Neural progenitor cell (in vitro differentiated cells): ENCODE measurements around the gene NPRL2. TPM values are rescaled to one million over a fixed set of nuclear protein-coding genes. Genes with fewer than 3 reads are reported as not detected.

Source experiments
- DNase-seq: peaks from one replicate; pipeline ENCODE4 v3.0.0-alpha.2; 2016; ENCODE audit warnings: low spot score
- H2AFZ ChIP-seq: fragments of 200-600 bp; sonication (generic); replicated peaks from 2 replicates; pipeline ENCODE4 v1.6.1; 2016; ENCODE audit warnings: antibody characterized with exemption
- H3F3A ChIP-seq: fragments of 200-600 bp; sonication (generic); 2 replicates; pipeline ENCODE4 v1.6.1; 2016; ENCODE audit warnings: antibody characterized with exemption, low read depth
- H3K27ac ChIP-seq: fragments of 200-600 bp; sonication (generic); 2 replicates; pipeline ENCODE4 v1.5.1; 2016; ENCODE audit warnings: mild to moderate bottlenecking
- H3K27me3 ChIP-seq: fragments of 200-600 bp; sonication (generic); 2 replicates; pipeline ENCODE4 v1.6.1; 2016; ENCODE audit warnings: mild to moderate bottlenecking, moderate library complexity
- H3K36me3 ChIP-seq: fragments of 200-600 bp; sonication (generic); 2 replicates; pipeline ENCODE4 v1.5.1; 2016
- H3K4me1 ChIP-seq: fragments of 200-600 bp; sonication (generic); 2 replicates; pipeline ENCODE4 v1.6.1; 2016; ENCODE audit warnings: mixed run types
- H3K4me2 ChIP-seq: fragments of 200-600 bp; sonication (generic); 2 replicates; pipeline ENCODE4 v1.6.1; 2016
- H3K4me3 ChIP-seq: fragments of 200-600 bp; sonication (generic); 2 replicates; pipeline ENCODE4 v1.5.1; 2016
- H3K79me2 ChIP-seq: fragments of 200-600 bp; sonication (generic); 2 replicates; pipeline ENCODE4 v1.6.1; 2016; ENCODE audit warnings: low read depth
- H3K9ac ChIP-seq: fragments of 200-600 bp; sonication (generic); 2 replicates; pipeline ENCODE4 v1.6.1; 2016
- H3K9me3 ChIP-seq: fragments of 200-600 bp; sonication (generic); 2 replicates; pipeline ENCODE4 v1.5.1; 2016; ENCODE audit warnings: low read depth
- H4K20me1 ChIP-seq: fragments of 200-600 bp; sonication (generic); 2 replicates; pipeline ENCODE4 v1.6.1; 2016; ENCODE audit warnings: low read depth
- H3K27ac Mint-ChIP-seq: 3 replicates; pipeline ENCODE4 v1.8.0; 2021; ENCODE audit warnings: mixed read lengths
- H3K27me3 Mint-ChIP-seq: 2 replicates; pipeline ENCODE4 v1.8.0; 2022; ENCODE audit warnings: low read depth, mild to moderate bottlenecking, inconsistent platforms, moderate library complexity, mixed read lengths; ENCODE audit not compliant: insufficient read depth
- H3K36me3 Mint-ChIP-seq: 3 replicates; pipeline ENCODE4 v1.8.0; 2021; ENCODE audit warnings: mixed read lengths
- H3K4me1 Mint-ChIP-seq: 3 replicates; pipeline ENCODE4 v1.8.0; 2021; ENCODE audit warnings: mixed read lengths
- H3K4me3 Mint-ChIP-seq: 3 replicates; pipeline ENCODE4 v1.8.0; 2021; ENCODE audit warnings: mild to moderate bottlenecking, moderate library complexity, mixed read lengths
- H3K9me3 Mint-ChIP-seq: 3 replicates; pipeline ENCODE4 v1.8.0; 2020; ENCODE audit warnings: mixed read lengths
- EZH2 ChIP-seq: fragments of 200-600 bp; sonication (generic); IDR thresholded peaks from 2 replicates; pipeline ENCODE4 v1.6.1; 2017; ENCODE audit warnings: antibody characterized with exemption, mild to moderate bottlenecking, moderate library complexity
- EZH2phosphoT487 ChIP-seq: fragments of 200-600 bp; sonication (generic); IDR thresholded peaks from 2 replicates; pipeline ENCODE4 v1.6.1; 2017; ENCODE audit warnings: antibody characterized with exemption
- total RNA-seq: library from RNA; depleted of rRNA; stranded (reverse); fragments of >200 nt; gene quantifications from 2 replicates; pipeline ENCODE4 v1.2.3, GENCODE V29; 2015; ENCODE audit warnings: low replicate concordance
- TF ChIP-seq, protein P1 (sequence below): fragments of 200-600 bp; sonication (generic); IDR thresholded peaks from 2 replicates; pipeline ENCODE4 v1.5.1; 2017; ENCODE audit warnings: antibody characterized with exemption, mild to moderate bottlenecking

The NPRL2 gene
- total RNA-seq, 1 donor from 2014 or later = 15.5 TPM

DNA sequence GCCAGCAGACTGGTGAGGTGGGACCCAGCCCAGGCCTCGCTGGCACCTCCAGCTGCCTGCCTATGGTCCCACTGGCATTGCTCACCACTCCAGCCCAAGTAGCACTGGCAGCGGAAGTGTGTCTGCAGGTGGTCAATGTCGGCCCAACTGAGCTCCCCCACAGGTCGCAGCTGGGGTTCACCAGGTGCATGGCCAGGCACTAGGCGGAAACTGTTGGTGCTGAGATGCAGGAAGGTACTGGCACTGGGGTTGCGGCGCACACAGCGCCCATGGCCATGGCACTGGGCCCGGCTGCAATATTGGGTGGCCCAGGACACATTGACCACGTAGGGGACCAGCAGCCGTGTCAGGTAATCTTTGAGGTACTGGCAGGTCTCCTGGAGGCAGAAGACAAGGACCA lies 32.4 kb downstream of the NPRL2 start:
- Histone ChIP-seq H3K4me1 (peaks cover 28% of the 10 kb centered on the region), H3F3A (peaks cover 20% of the 10 kb centered on the region), H3K4me2 (no peak overlapping the region), H3K9ac (no peak overlapping the region), H3K4me3 (no peak overlapping the region), H3K27ac (no peak overlapping the region), H4K20me1 (peaks cover 36% of the 10 kb centered on the region), H3K79me2 (peaks cover 37% of the 10 kb centered on the region), H3K36me3 (no peaks in the 10 kb centered on the region), H2AFZ (no peak overlapping the region), H3K27me3 (no peaks in the 10 kb centered on the region), H3K9me3 (no peaks in the 10 kb centered on the region)
- H3K27ac Mint-ChIP-seq = peak overlapping the region; percentile 83
- peaks cover 1% of the 10 kb centered on the region for H3K27me3 Mint-ChIP-seq
- no peak for TF ChIP-seq EZH2phosphoT487
- TF ChIP-seq, protein P1, sequence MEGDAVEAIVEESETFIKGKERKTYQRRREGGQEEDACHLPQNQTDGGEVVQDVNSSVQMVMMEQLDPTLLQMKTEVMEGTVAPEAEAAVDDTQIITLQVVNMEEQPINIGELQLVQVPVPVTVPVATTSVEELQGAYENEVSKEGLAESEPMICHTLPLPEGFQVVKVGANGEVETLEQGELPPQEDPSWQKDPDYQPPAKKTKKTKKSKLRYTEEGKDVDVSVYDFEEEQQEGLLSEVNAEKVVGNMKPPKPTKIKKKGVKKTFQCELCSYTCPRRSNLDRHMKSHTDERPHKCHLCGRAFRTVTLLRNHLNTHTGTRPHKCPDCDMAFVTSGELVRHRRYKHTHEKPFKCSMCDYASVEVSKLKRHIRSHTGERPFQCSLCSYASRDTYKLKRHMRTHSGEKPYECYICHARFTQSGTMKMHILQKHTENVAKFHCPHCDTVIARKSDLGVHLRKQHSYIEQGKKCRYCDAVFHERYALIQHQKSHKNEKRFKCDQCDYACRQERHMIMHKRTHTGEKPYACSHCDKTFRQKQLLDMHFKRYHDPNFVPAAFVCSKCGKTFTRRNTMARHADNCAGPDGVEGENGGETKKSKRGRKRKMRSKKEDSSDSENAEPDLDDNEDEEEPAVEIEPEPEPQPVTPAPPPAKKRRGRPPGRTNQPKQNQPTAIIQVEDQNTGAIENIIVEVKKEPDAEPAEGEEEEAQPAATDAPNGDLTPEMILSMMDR = no peak
- no peak for TF ChIP-seq EZH2
- H3K4me3 Mint-ChIP-seq = no peak overlapping the region
- no peak for DNase-seq
- H3K36me3 Mint-ChIP-seq = peaks cover 41% of the 10 kb centered on the region
- peaks cover 36% of the 10 kb centered on the region for H3K4me1 Mint-ChIP-seq
- H3K9me3 Mint-ChIP-seq = peaks cover under 1% of the 10 kb centered on the region

GRCh38 chr3:50317300-50317699 lies 33.3 kb downstream of the NPRL2 start:
- H3K36me3 Mint-ChIP-seq = peaks cover 41% of the 10 kb centered on the region
- Histone ChIP-seq H3F3A (peaks cover 16% of the 10 kb centered on the region), H3K4me2 (no peak overlapping the region), H3K4me1 (peaks cover 22% of the 10 kb centered on the region), H3K4me3 (no peak overlapping the region), H4K20me1 (peaks cover 36% of the 10 kb centered on the region), H3K27me3 (no peaks in the 10 kb centered on the region), H3K79me2 (peaks cover 37% of the 10 kb centered on the region), H3K27ac (no peak overlapping the region), H2AFZ (no peak overlapping the region), H3K9me3 (no peaks in the 10 kb centered on the region), H3K9ac (no peak overlapping the region), H3K36me3 (no peaks in the 10 kb centered on the region)
- TF ChIP-seq, protein P1 = no peak
- no peak for TF ChIP-seq EZH2phosphoT487
- TF ChIP-seq EZH2 = no peak
- no peak for DNase-seq
- H3K27me3 Mint-ChIP-seq = peaks cover 2% of the 10 kb centered on the region
- peaks cover 2% of the 10 kb centered on the region for H3K9me3 Mint-ChIP-seq
- no peak overlapping the region for H3K27ac Mint-ChIP-seq
- H3K4me1 Mint-ChIP-seq = peaks cover 27% of the 10 kb centered on the region
- no peak overlapping the region for H3K4me3 Mint-ChIP-seq

DNA sequence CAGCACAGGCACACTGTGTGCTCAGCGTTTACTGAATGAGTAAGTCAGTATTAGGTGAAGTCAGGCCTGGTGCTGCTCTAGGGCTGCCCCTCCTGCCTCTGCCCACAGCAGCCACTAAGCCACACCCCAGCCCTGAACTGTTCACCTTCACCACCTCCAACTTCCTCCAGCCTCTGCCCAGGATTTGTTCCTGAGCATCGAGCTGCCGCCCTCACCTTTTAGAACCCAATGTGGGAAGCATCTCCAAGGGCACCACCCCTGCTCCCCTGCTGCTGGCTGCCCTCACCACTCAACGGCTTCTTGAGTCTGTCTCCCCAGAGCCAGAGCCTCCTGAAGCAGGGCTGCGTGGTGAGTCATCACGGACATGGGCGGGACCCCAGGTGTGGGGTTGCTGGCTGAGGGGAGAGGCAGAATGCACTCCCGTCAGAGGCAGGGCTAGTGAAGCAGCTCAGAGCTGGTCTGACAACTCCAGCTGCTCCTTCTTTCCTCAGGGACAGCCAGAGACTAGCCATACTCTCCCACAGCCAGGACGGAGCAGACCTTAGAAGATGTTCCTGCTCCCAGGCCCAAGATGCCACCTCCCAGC lies 33.8 kb downstream of the NPRL2 start:
- H3K9me3 ChIP-seq = no peaks in the 10 kb centered on the region

More for the DNA sequence above, 33.8 kb downstream of the NPRL2 start:
- Histone ChIP-seq H3K4me3 (no peak overlapping the region), H3K27ac (no peak overlapping the region), H3K79me2 (peaks cover 37% of the 10 kb centered on the region), H3K27me3 (no peaks in the 10 kb centered on the region), H3F3A (peaks cover 10% of the 10 kb centered on the region), H3K4me1 (peaks cover 18% of the 10 kb centered on the region), H4K20me1 (peaks cover 36% of the 10 kb centered on the region), H2AFZ (no peak overlapping the region), H3K4me2 (no peak overlapping the region), H3K36me3 (no peaks in the 10 kb centered on the region), H3K9ac (no peak overlapping the region)
- H3K9me3 Mint-ChIP-seq = peaks cover 2% of the 10 kb centered on the region
- H3K4me1 Mint-ChIP-seq = peaks cover 26% of the 10 kb centered on the region
- peak overlapping the region; percentile 0 for H3K4me3 Mint-ChIP-seq
- DNase-seq = no peak
- peaks cover 2% of the 10 kb centered on the region for H3K27me3 Mint-ChIP-seq
- TF ChIP-seq, protein P1 = no peak
- TF ChIP-seq EZH2phosphoT487 = no peak
- no peak for TF ChIP-seq EZH2
- no peak overlapping the region for H3K27ac Mint-ChIP-seq
- peaks cover 41% of the 10 kb centered on the region for H3K36me3 Mint-ChIP-seq
